Measurements from ENCODE around the gene DAB2IP.

GRCh38 chr9:121658591-121658990, 7.2 kb downstream of the DAB2IP start:
- TF ChIP-seq EZH2 (IDR thresholded peaks at IDR 0.05; ENCODE audit: borderline replicate concordance, low read depth, low read length, severe bottlenecking) (no peak), CTCF (IDR thresholded peaks at IDR 0.05; ENCODE audit: borderline replicate concordance, extremely low read depth, low read length, poor library complexity, severe bottlenecking) (no peak)

All from DND-41 (cell line).